ENCODE results near the gene ACVR1B. TPM values are rescaled to one million over a fixed set of nuclear protein-coding genes. Genes with fewer than 3 reads are reported as not detected.

The ACVR1B gene
- total RNA-seq, 1 donor from 2014 or later: 40.6 TPM

DNA sequence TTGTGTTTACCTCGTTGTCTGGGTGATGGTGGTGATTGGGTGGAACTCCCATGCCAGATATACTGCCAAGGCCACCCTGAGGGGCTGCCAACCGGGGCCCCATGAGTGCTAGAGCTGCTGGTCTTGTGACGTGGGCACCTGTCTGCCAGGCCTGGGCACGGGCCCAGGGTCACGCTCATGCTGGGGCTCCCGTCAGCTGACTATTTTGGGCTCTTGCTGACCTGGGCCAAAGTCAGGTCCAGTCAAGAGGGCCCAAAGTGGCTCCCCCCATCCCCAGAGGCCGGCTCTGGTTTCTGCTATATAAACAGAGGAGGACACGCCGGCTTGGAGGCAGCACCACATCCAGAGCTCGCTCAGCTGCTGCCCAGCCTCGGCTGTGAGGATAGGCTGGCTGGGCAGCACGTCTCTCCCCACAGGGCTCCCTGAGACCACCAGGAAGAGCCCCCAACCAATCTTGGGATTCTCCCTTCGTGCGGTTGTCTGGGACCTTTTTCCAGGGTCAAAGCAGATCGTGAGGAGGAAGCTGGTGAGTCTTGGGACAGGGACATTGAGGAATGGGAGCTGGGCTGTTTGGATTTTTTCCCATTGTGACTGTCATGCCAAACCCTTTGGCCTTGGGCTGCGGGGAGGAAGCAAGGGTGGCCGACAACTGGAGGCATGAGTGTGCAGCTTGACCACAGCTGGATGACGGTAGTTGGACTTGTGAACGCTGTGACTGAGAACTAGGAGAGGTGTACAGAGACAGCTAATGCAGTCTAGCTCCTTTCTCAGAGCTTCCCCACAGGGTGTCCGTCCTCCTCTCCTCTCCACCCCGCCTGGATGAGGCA, 92.1 kb downstream of the ACVR1B start:
- DNase-seq (ENCODE audit: low spot score): no peak

DNA sequence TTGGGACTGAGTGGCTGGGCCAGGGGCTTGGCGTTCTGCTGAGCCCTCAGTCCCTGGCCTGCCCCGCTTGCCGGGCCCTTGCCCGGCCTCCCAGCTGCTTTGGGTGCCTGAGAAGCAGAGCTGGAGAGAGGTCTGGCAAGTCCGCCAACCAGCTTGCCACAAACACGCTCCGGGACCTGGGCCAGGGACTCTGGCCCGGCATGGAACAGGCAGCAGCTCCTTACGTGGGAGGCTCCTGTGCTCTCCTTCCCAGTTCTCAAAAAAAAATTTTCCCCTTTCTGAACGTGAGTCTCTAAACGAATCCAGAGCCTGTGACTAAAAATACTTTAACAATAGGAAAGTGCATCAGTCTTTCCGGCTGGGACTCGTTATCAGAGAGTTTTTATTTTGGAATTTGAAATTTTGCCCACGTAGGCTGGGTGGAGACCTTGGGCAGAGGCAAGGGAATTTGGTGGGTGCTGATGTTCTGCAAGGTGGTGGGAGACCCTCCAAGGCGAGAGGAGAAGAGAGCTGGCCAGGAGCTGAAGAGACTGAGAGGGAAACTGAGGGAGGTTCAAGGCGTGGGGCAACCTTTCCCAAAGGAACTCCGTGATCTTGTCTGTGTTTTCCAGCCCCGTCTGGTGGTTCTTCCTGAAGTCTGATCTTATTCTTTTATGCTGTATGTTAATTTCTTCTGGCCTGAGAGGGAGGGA, 92.9 kb downstream of the ACVR1B start:
- peak; percentile 74 for DNase-seq (ENCODE audit: low spot score)

DNA sequence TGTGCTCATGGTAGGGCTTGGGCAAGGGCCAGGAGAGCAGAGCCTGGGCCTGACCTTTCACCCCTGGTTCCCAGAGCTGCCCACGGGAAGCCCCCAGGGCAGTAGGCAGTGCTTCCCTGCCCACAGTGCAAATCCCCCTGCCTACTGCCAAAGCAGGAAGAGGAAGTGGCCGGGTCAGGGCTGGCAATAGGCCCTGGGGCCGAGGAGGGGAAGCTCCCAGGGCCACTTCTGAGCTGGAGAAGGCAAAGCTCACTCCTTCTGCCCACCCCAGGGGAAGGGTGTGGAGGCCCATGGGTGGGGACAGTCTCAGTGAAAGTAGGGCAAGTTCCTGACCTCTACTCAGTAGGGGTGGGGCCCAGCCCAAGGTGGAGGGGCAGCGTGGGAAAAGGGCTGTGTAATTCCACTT, 94.3 kb downstream of the ACVR1B start:
- no peak for DNase-seq (ENCODE audit: low spot score)

Other genes starting within 250 kb of the ACVR1B start
- 0.91 TPM for gene FIGNL2, start 103.0 kb upstream of the ACVR1B start, total RNA-seq
- not detected for gene ANKRD33, start 63.6 kb upstream of the ACVR1B start, total RNA-seq
- 46.8 TPM for gene ACVRL1, start 44.2 kb upstream of the ACVR1B start, total RNA-seq
- 50.7 TPM for gene TAMALIN, start 55.2 kb downstream of the ACVR1B start, total RNA-seq
- 79.2 TPM for gene NR4A1, start 99.7 kb downstream of the ACVR1B start, total RNA-seq
- 27.2 TPM for gene ATG101, start 118.3 kb downstream of the ACVR1B start, total RNA-seq
- 0.78 TPM for gene SMIM41, start 128.0 kb downstream of the ACVR1B start, total RNA-seq
- 4.6 TPM for gene KRT80, start 240.3 kb downstream of the ACVR1B start, total RNA-seq